ENCODE data around the gene C9. TPM values are rescaled to one million over a fixed set of nuclear protein-coding genes. Genes with fewer than 3 reads are reported as not detected.

The C9 gene
- total RNA-seq, 1 donor from 2014 or later = 0.96 TPM

GRCh38 chr5:39353717-39354399 is 10.4 kb downstream of the C9 start:
- no peak overlapping the region for H3K4me3 ChIP-seq
- H3K36me3 ChIP-seq = no peaks in the 10 kb centered on the region
- H3K27ac ChIP-seq = no peak overlapping the region
- H3K27me3 ChIP-seq = no peaks in the 10 kb centered on the region
- DNase-seq (ENCODE audit: low spot score in 2 of 2) = no peak
- TF ChIP-seq CTCF (IDR thresholded peaks at IDR 0.05) = no peak
- no peaks in the 10 kb centered on the region for H3K4me1 ChIP-seq
- H3K9me3 ChIP-seq = no peaks in the 10 kb centered on the region
- intact Hi-C loops (cut with DNase I) = no loop called here

GRCh38 chr5:39352951-39353350 is 11.3 kb downstream of the C9 start:
- TF ChIP-seq CTCF (IDR thresholded peaks at IDR 0.05) = no peak
- no peak overlapping the region for H3K27ac ChIP-seq
- intact Hi-C loops (cut with DNase I) = no loop called here
- DNase-seq (ENCODE audit: low spot score in 2 of 2) = no peak
- no peaks in the 10 kb centered on the region for H3K27me3 ChIP-seq
- no peaks in the 10 kb centered on the region for H3K36me3 ChIP-seq
- no peaks in the 10 kb centered on the region for H3K9me3 ChIP-seq
- no peak overlapping the region for H3K4me3 ChIP-seq
- no peaks in the 10 kb centered on the region for H3K4me1 ChIP-seq

- no peak for TF ChIP-seq CTCF (IDR thresholded peaks at IDR 0.05)
- DNase-seq (ENCODE audit: low spot score in 2 of 2) = no peak
- Histone ChIP-seq H3K9me3 (no peaks in the 10 kb centered on the region), H3K36me3 (no peaks in the 10 kb centered on the region), H3K4me1 (no peaks in the 10 kb centered on the region), H3K27me3 (no peaks in the 10 kb centered on the region), H3K4me3 (no peak overlapping the region), H3K27ac (no peak overlapping the region)
- intact Hi-C loops (cut with DNase I) = no loop called here
These were observed 12.1 kb downstream of the C9 start for GRCh38 chr5:39352170-39352569.

- no peaks in the 10 kb centered on the region for H3K9me3 ChIP-seq
- DNase-seq (ENCODE audit: low spot score in 2 of 2) = no peak
- TF ChIP-seq CTCF (IDR thresholded peaks at IDR 0.05) = no peak
- no peaks in the 10 kb centered on the region for H3K4me1 ChIP-seq
- intact Hi-C loops (cut with DNase I) = no loop called here
- no peaks in the 10 kb centered on the region for H3K27me3 ChIP-seq
- H3K4me3 ChIP-seq = no peak overlapping the region
- H3K27ac ChIP-seq = no peak overlapping the region
- no peaks in the 10 kb centered on the region for H3K36me3 ChIP-seq
These were observed 14.8 kb downstream of the C9 start for GRCh38 chr5:39349484-39349883.

GRCh38 chr5:39342460-39342859 is 21.8 kb downstream of the C9 start:
- Histone ChIP-seq H3K36me3 (no peaks in the 10 kb centered on the region), H3K4me1 (no peaks in the 10 kb centered on the region), H3K9me3 (no peaks in the 10 kb centered on the region), H3K27me3 (no peaks in the 10 kb centered on the region), H3K4me3 (no peak overlapping the region), H3K27ac (no peak overlapping the region)
- intact Hi-C loops (cut with DNase I) = no loop called here
- DNase-seq (ENCODE audit: low spot score in 2 of 2) = no peak
- TF ChIP-seq CTCF (IDR thresholded peaks at IDR 0.05) = no peak

- no peak for DNase-seq (ENCODE audit: low spot score in 2 of 2)
- no peaks in the 10 kb centered on the region for H3K27me3 ChIP-seq
- intact Hi-C loops (cut with DNase I) = no loop called here
- H3K27ac ChIP-seq = no peak overlapping the region
- no peaks in the 10 kb centered on the region for H3K36me3 ChIP-seq
- H3K4me3 ChIP-seq = no peak overlapping the region
- H3K4me1 ChIP-seq = no peaks in the 10 kb centered on the region
- no peak for TF ChIP-seq CTCF (IDR thresholded peaks at IDR 0.05)
- H3K9me3 ChIP-seq = no peaks in the 10 kb centered on the region
These were observed 22.4 kb downstream of the C9 start for GRCh38 chr5:39341896-39342295.

Data from ascending aorta (tissue), 2 donors.